HG02642 (cell line): ENCODE measurements around the gene CFAP20DC.
"Not testable (repeated sequence)": the region's sequence is repeated elsewhere in the genome, so short reads cannot be mapped to it uniquely, and the experiment has no call there.

Experiments used
- ATAC-seq: cut with Tn5 transposase; IDR thresholded peaks from one replicate; pipeline ENCODE4 v1.9.1; 2021; ENCODE audit warnings: mild to moderate bottlenecking; ENCODE audit not compliant: unreplicated experiment, poor library complexity

CFAP20DC gene

DNA sequence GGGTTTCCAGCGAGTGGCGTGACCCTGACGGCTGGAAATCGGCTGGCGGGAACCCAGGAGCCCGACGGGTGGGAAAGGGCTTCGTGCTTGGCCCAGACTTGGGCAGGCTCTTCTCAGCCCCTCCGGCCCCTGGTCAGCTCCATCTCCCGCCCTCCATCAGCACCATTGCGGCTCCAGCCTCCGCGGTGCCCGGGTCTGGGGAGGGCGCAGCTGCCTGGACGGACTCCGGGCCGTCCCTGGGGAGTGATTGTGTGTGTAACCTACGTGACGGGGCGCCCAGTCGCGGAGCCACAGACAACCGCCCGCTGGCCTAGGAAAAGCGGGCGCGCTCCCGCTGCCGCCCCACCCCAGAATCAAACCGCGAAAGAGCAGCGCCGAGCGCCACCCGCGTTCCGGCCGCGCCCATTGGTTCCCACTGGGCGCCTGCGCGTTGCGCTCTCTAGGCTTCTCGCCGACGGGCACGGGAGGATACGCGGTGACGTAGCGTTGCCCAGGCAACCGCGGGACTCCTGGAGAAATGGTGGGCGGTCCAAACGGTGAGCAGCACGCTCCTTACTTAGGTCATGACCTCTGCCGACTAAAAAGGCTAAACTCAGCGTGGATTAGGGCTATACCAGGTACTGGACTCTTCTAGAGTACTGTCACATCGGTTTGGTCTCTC is at the start of gene CFAP20DC:
CFAP20DC (minus strand) TSS at position 355 of the 661 bp plus-strand sequence. CDS start 394 bp downstream, outside the sequence.
- peak; percentile 99 for ATAC-seq

DNA sequence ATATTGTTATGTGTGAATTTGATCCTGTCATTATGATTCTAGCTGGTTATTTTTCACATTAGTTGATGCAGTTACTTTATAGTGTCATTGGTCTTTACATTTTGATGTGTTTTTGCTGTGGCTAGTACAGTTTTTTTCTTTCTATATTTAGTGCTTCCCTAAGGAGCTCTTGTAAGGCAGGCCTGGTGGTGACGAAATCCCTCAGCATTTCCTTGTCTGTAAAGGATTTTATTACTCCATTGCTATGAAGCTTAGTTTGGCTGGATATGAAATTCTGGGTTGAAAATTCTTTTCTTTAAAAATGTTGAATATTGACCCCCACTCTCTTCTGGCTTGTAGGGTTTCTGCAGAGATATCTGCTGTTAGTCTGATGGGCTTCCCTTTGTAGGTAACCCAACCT is 48.7 kb upstream of the CFAP20DC start:
- ATAC-seq: not testable (repeated sequence)

DNA sequence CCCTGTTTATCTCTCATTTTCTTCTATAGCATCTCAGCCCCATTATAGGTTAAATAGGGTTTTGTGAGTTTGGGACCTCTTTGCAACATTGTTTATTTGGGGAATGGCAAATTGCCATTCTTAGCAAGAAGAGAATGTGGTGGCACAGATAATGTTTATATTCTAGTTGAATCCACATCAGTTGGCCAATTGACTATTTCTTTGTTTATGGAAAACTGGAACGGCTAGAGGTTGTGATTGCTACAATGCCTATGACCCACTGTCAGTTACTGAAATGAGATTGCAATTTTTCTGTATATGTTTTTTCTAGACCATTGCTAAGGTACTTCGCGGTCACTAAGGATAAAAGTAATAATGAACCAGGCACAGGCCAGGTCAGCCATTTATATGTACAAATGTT is 44.6 kb upstream of the CFAP20DC start:
- no peak for ATAC-seq

- no peak for ATAC-seq
Observed at GRCh38 chr3:59093521-59093920, 43.7 kb upstream of the CFAP20DC start.

GRCh38 chr3:59088761-59089160 is 38.9 kb upstream of the CFAP20DC start:
- no peak for ATAC-seq

GRCh38 chr3:59085976-59086375 is 36.2 kb upstream of the CFAP20DC start:
- ATAC-seq: no peak

GRCh38 chr3:59084583-59084982 is 34.8 kb upstream of the CFAP20DC start:
- ATAC-seq: no peak

- no peak for ATAC-seq
Observed at GRCh38 chr3:59082106-59082505, 32.3 kb upstream of the CFAP20DC start.

DNA sequence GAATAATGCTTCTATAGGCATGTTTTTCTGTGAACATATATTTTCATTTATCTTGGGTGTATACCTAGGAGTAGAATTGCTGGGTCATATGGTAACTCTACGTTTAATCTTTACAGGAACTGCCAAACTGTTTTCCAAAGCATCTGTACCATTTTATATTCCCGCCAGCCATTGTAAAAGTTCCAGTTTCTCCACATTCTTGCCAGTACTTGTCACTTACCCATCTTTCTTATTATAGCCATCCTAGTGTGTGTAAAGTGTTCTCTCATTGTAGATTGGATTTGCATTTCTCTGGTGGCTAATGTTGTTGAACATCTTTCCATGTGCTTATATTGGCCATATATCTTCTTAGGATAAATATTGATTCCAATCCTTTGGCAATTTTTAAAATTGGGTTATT is 31.2 kb upstream of the CFAP20DC start:
- ATAC-seq: no peak

DNA sequence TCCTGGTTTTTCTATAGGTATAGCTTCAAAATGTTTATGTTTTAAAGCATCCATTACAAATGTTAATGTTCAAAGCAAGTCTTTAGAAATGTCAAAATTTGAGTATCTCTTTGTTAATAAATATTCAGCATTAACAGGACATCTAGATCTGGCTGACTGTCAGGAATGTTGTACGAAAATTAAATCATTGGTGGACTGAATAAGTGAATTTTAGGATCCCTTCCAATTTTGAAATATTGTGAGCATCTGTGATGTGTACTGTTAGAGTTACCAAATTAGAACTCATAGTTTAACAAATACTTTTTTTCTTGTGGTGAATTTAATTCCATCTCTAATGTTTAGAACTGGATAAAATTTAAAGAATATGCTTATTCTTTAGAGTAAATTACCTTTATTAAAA is 30.1 kb upstream of the CFAP20DC start:
- ATAC-seq: no peak

- no peak for ATAC-seq
Observed at GRCh38 chr3:59074764-59075163, 24.9 kb upstream of the CFAP20DC start.

- no peak for ATAC-seq
Observed at GRCh38 chr3:59072681-59073080, 22.9 kb upstream of the CFAP20DC start.

GRCh38 chr3:59069838-59070237 is 20.0 kb upstream of the CFAP20DC start:
- no peak for ATAC-seq

- ATAC-seq: no peak
Observed at GRCh38 chr3:59065240-59065639, 15.4 kb upstream of the CFAP20DC start.

DNA sequence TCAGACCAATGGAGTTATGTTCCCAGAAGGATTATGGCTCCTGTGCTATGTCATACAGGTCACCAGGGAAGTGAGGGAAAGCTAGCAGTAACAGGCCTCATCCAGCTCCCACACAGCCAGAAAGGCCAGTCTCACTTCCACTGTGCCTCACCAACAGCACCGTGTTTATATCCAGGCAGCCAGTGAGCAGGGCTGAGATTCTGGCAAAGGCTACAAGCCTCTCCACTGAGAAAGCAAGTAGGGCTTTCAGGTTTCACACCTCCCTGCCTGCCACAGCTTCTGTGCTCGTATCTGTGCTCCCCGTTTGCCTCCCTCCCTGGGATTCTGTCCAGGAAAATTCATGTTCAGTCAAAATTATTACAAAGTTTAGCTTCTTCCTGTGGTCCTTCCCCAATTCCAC is 14.9 kb upstream of the CFAP20DC start:
- no peak for ATAC-seq

DNA sequence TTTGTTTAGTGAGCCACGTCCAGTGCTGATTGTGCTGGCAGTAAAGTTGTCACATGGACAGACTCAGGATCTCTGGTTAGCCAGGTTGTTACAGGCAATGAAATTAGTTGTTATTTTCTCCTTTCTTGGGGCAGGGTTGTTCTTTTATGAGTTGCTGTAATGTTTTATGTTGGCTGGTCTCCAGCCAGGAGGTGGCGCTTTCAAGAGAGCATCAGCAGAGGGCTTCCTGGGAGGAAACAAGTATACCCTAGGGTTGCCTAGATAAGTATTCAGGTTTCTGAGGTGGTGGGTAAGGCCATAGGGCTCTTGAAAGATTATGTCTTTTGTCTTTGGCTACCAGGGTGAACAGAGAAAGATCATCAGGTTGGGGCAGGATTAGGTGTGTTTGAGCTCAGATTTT is 14.5 kb upstream of the CFAP20DC start:
- no peak for ATAC-seq

- no peak for ATAC-seq
Observed at GRCh38 chr3:59056706-59057105, 6.9 kb upstream of the CFAP20DC start.

GRCh38 chr3:59052803-59053411 is 3.1 kb upstream of the CFAP20DC start:
- ATAC-seq: no peak

- not testable (repeated sequence) for ATAC-seq
Observed at GRCh38 chr3:59050811-59051414, 1.1 kb upstream of the CFAP20DC start.

DNA sequence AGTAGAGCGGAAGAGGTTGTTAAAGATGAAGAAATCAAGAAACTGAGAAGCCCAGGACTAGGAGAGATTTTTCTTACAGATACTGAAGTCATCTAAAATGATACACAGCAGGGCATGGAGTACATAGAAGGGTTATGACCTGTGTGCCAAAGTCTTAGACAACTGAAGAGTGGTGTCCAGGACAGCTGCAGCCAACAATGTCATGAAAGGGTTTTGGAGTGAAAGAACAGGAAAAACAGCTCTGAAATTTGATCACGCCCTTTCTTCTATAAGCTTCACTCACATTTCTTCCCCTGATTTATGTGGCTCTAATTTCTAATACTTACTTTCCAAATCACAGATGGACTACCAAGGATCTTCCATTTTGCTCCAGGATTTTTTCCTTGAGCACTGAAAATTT is 3.0 kb downstream of the CFAP20DC start:
- no peak for ATAC-seq

DNA sequence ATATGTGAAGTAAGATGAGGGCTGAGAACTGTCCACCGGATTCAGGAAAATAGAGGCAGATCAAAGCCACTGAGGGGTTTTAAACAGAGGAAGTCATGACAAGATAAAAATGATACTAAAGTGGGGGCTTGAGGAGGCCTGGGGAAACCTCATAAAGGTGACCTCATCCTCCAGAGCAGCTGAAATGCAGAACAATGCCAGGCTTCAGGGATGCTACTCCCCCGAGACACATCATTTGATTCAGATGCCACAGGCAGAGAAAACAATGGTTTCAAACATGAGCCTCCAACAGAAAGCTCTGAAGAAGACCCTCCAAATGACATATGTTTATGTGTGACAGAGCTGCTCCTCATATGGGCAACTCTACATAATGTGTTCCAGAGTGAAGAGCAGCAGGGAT is 6.4 kb downstream of the CFAP20DC start:
- no peak for ATAC-seq

GRCh38 chr3:59040902-59041301 is 8.9 kb downstream of the CFAP20DC start:
- no peak for ATAC-seq
